Heart left ventricle (tissue), 13 donors: ENCODE measurements around the gene ARL5C.

Experiments
- CTCF ChIP-seq, 12 donors: fragments of 200-600 bp; sonication (generic) in 4 of 12; IDR thresholded peaks; one replicate each; pipeline versions ENCODE4 v1.5.0 to v1.8.0; 2018 to 2022; ENCODE audit warnings: antibody characterized with exemption in 12 of 12, mild to moderate bottlenecking in 5 of 12
- POLR2A ChIP-seq, 2 donors: fragments of 450-650 bp; IDR thresholded peaks; one replicate each; pipeline ENCODE4 v1.6.1; 2017; ENCODE audit warnings: antibody characterized with exemption in 2 of 2, mild to moderate bottlenecking in 2 of 2, moderate library complexity in 2 of 2
- donor health status: ischemic (EF 13 %, LVEDD 7.1; RV severe dilation, severe dysfunction).
- donor health status: DM: no; HTN: yes; CAD: no.
- donor health status: DM: no; HTN: no; CAD: no.
- donor health status: ischemic (EF 25% LVEDD 6.9; RV normal size, moderate dysfunction).
- donor health status: ischemic (EF 25% LVEDD 5.7; RV mildly dilated, moderate dysfunction).
- donor health status: ischemic (EF 35%, LVEDD 5.7; RV mildly dilated, moderate dysfunction).
- donor health status: nonischemic (EF 11% LVEDD 7.7; RV severe dilation, severe dysfunction).
- donor health status: DM: yes; HTN: yes; CAD: no.
- donor health status: PGD.
- donor health status: ischemic (EF 29% LVEDD 5.4; RV normal size, mild dysfunction).
- donor health status: nonischemic (EF 23%, LVEDD 6.1; RV moderate dilation, normal function).

DNA sequence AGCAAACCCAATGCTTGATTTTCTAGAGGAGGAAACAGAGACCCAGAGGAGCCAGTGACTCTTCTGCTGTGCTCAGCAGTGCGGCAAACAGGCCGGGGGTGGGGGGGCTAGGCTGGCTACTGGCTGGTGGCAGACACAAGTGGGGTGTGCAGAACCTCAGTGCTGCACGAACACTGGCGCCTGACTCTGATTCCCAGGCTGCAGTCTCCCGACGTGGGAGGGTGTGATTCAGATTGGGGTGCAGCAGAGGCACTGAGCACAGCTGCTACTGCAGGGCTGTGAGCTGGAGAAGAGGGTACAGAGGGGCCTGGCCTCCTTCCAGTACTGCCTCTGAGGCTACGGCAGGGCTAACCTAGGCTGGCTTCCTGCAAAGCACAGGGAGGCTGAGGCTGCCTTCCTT lies 42.2 kb upstream of the ARL5C start:
- no peak for TF ChIP-seq CTCF (IDR thresholded peaks at IDR 0.05)
- TF ChIP-seq POLR2A (IDR thresholded peaks at IDR 0.05): no peak
